ENCODE results near the gene ZNF329.

Gene ZNF329

DNA sequence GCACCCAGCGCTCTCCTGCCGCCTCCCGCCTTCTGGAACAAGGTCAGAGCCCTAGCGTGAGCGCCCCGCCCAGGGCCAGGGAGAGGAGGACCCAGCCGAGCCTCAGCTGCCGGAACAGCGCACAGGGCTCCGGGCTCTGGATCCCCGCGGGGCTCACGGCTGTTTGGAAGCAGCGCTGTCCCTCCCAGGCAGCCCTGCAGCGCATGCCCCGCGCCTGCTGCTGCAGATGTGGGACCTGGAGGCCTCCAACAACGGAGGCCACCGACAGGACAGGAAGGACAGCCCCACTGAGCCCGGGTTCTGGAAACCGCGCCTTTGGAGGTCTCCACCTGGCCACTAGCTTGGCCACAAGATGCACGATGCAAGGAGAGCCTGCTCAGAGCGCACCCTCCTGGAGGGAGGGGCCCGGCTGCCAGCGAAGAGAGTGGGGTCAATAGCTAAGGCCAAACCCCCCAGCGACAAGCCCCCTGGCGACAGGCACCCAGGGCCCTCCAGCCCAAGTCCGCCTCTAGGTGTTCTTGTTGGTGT is 65.2 kb downstream of the ZNF329 start:
- no peak for DNase-seq (ENCODE audit: low read depth in 1 of 2, low spot score in 1 of 2)
- Histone ChIP-seq H3K4me3 (replicated peaks; ENCODE audit: insufficient read depth, low read length) (no peak overlapping the region), H3K27me3 (ENCODE audit: insufficient read depth, poor library complexity, severe bottlenecking) (no peaks in the 10 kb centered on the region), H3K27ac (replicated peaks) (no peak overlapping the region)
- TF ChIP-seq, protein P1, sequence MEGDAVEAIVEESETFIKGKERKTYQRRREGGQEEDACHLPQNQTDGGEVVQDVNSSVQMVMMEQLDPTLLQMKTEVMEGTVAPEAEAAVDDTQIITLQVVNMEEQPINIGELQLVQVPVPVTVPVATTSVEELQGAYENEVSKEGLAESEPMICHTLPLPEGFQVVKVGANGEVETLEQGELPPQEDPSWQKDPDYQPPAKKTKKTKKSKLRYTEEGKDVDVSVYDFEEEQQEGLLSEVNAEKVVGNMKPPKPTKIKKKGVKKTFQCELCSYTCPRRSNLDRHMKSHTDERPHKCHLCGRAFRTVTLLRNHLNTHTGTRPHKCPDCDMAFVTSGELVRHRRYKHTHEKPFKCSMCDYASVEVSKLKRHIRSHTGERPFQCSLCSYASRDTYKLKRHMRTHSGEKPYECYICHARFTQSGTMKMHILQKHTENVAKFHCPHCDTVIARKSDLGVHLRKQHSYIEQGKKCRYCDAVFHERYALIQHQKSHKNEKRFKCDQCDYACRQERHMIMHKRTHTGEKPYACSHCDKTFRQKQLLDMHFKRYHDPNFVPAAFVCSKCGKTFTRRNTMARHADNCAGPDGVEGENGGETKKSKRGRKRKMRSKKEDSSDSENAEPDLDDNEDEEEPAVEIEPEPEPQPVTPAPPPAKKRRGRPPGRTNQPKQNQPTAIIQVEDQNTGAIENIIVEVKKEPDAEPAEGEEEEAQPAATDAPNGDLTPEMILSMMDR (IDR thresholded peaks at IDR 0.05; ENCODE audit: insufficient read depth, low read length): no peak
- no peak for TF ChIP-seq POLR2AphosphoS5 (IDR thresholded peaks at IDR 0.05; ENCODE audit: low read depth)
- no peak for TF ChIP-seq GABPA (IDR thresholded peaks at IDR 0.05; ENCODE audit: low read depth)

DNA sequence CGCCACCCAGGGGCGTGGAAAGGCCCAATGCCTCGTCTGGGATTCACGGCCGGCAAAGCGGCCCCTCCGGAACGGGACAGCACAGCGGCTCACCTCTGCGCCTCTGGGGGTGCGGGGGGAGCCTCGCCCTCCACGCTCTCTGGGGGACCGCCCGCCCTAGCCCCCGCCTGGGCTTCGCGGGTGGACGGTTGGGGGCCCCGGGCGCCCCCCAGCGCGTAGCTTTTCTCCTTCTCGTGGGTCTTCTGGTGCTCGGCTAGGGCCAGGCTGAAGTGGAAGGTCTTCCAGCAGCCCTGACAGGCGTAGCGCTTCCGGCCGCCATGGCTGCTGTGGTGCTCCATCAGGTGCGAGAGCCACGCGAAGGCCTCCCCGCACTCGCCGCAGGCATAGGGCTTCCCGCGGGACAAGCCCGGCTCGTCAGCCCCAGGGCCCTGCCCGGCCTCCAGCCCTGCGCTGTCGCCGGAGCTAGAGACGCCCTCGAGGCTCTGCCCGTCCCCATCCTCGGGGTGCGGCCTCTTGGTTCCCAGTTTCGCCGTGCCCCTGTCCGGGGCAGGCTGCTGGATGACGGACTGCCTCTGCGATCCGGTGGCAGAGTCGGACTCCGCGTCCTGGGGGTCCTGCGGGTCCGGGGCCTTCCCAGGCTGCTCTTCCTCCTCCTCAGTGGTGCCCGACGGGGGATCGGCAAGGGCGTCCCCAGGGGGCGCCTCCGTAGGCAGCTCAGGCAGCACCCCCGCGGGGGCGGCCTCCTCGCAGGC is 65.8 kb downstream of the ZNF329 start:
- TF ChIP-seq, protein P1 (IDR thresholded peaks at IDR 0.05; ENCODE audit: insufficient read depth, low read length): no peak
- TF ChIP-seq GABPA (IDR thresholded peaks at IDR 0.05; ENCODE audit: low read depth) (no peak), SPI1 (IDR thresholded peaks at IDR 0.05; ENCODE audit: borderline replicate concordance, low read depth) (no peak), POLR2AphosphoS5 (IDR thresholded peaks at IDR 0.05; ENCODE audit: low read depth) (no peak)
- TF ChIP-seq, protein P2, sequence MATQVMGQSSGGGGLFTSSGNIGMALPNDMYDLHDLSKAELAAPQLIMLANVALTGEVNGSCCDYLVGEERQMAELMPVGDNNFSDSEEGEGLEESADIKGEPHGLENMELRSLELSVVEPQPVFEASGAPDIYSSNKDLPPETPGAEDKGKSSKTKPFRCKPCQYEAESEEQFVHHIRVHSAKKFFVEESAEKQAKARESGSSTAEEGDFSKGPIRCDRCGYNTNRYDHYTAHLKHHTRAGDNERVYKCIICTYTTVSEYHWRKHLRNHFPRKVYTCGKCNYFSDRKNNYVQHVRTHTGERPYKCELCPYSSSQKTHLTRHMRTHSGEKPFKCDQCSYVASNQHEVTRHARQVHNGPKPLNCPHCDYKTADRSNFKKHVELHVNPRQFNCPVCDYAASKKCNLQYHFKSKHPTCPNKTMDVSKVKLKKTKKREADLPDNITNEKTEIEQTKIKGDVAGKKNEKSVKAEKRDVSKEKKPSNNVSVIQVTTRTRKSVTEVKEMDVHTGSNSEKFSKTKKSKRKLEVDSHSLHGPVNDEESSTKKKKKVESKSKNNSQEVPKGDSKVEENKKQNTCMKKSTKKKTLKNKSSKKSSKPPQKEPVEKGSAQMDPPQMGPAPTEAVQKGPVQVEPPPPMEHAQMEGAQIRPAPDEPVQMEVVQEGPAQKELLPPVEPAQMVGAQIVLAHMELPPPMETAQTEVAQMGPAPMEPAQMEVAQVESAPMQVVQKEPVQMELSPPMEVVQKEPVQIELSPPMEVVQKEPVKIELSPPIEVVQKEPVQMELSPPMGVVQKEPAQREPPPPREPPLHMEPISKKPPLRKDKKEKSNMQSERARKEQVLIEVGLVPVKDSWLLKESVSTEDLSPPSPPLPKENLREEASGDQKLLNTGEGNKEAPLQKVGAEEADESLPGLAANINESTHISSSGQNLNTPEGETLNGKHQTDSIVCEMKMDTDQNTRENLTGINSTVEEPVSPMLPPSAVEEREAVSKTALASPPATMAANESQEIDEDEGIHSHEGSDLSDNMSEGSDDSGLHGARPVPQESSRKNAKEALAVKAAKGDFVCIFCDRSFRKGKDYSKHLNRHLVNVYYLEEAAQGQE (IDR thresholded peaks at IDR 0.05; ENCODE audit: insufficient replicate concordance, low read depth): no peak

GRCh38 chr19:58083021-58083420 is 67.6 kb downstream of the ZNF329 start:
- no peak for DNase-seq (ENCODE audit: low read depth in 1 of 2, low spot score in 1 of 2)
- Histone ChIP-seq H3K27me3 (ENCODE audit: insufficient read depth, poor library complexity, severe bottlenecking) (no peaks in the 10 kb centered on the region), H3K4me3 (replicated peaks; ENCODE audit: insufficient read depth, low read length) (no peak overlapping the region), H3K27ac (replicated peaks) (no peak overlapping the region)
- TF ChIP-seq, protein P2 (IDR thresholded peaks at IDR 0.05; ENCODE audit: insufficient replicate concordance, low read depth): no peak
- TF ChIP-seq, protein P1 (IDR thresholded peaks at IDR 0.05; ENCODE audit: insufficient read depth, low read length): no peak
- TF ChIP-seq SPI1 (IDR thresholded peaks at IDR 0.05; ENCODE audit: borderline replicate concordance, low read depth): no peak
- TF ChIP-seq POLR2AphosphoS5 (IDR thresholded peaks at IDR 0.05; ENCODE audit: low read depth): no peak
- TF ChIP-seq GABPA (IDR thresholded peaks at IDR 0.05; ENCODE audit: low read depth): no peak

More for the DNA sequence above, 65.8 kb downstream of the ZNF329 start:
- Histone ChIP-seq H3K27ac (replicated peaks) (no peak overlapping the region), H3K27me3 (ENCODE audit: insufficient read depth, poor library complexity, severe bottlenecking) (no peaks in the 10 kb centered on the region), H3K4me3 (replicated peaks; ENCODE audit: insufficient read depth, low read length) (no peak overlapping the region)
- DNase-seq (ENCODE audit: low read depth in 1 of 2, low spot score in 1 of 2): no peak

All from HL-60 (cell line).